Activated naive CD4-positive, alpha-beta T cell (primary cell): Measurements from ENCODE around the gene SOX9.

Experiments used
- DNase-seq, 4 experiments: peaks; one replicate each; lab custom pipeline; 2025; lab: John Stamatoyannopoulos, UW

Gene SOX9

DNA sequence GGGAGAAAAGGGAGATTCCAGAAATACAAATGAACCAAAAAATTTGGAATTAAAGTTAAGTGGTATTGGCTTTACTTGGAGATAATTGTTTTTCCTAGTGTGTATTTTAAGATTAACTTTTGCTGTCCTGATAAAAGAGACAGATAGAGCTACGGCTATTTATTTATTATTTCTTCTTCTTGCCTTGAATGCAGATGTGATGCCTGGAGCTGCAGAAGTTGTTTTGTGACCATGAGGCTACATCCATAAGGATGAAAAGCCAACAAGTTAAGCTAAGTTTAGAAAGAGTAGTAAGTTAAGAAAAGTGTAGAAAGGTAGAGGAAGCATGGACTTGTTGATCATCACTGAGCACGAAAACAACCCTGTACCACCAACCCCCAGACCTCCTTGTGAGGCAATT lies 41.7 kb downstream of the SOX9 start:
- no peak for DNase-seq

- DNase-seq, result no peak
Measured at GRCh38 chr17:72163474-72163873, 42.7 kb downstream of the SOX9 start.

DNA sequence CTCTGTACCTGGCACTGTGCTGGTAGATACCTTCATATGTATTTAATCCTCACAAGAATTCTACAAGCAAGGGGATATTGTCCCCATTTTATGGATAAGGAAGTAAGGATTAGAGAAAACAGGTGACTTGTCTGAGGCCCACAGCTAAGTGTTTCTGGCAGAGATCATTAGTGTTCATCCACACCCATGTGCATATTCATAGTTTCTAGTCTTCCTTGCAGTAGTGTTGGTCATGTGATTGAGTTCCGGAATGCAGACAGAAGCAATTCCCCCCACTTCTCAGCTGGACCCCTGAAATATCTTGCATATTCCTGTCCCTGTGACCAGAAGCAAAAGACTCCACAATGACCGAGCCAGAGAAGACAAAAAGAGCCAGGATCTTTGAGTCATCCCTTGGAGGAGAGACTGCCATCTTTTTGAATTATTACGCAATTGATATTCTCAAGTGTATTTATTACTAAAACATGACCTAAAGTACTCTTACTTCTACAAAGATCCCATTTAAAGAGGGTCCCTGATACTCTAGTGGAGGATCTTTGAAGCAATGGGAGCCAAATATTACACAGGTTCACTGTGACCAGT lies 43.4 kb downstream of the SOX9 start:
- DNase-seq, result no peak

GRCh38 chr17:72165192-72165866 lies 44.5 kb downstream of the SOX9 start:
- no peak for DNase-seq

- no peak for DNase-seq
Measured at GRCh38 chr17:72165867-72166439, 45.1 kb downstream of the SOX9 start.

DNA sequence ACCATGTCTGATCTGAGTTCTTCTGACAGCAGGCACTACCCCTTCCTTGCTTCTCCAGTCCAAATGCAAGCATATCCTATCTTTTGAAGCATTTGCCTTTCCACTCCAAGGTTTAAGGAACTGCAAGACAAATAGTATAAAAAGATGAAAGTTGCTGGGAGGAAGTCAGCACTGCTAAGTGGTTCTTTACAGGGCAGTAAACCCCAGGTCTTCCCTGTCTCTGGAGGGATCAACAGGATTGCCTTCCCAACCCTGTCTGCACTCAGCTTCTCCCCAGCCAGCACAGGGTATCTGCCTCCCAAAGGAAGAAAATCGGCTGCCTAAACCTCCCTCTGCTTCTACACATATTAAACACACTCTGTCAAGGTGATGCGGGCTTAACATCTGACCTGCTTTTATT lies 46.8 kb downstream of the SOX9 start:
- no peak for DNase-seq

- DNase-seq, result no peak
Measured at GRCh38 chr17:72169823-72170222, 49.0 kb downstream of the SOX9 start.

DNA sequence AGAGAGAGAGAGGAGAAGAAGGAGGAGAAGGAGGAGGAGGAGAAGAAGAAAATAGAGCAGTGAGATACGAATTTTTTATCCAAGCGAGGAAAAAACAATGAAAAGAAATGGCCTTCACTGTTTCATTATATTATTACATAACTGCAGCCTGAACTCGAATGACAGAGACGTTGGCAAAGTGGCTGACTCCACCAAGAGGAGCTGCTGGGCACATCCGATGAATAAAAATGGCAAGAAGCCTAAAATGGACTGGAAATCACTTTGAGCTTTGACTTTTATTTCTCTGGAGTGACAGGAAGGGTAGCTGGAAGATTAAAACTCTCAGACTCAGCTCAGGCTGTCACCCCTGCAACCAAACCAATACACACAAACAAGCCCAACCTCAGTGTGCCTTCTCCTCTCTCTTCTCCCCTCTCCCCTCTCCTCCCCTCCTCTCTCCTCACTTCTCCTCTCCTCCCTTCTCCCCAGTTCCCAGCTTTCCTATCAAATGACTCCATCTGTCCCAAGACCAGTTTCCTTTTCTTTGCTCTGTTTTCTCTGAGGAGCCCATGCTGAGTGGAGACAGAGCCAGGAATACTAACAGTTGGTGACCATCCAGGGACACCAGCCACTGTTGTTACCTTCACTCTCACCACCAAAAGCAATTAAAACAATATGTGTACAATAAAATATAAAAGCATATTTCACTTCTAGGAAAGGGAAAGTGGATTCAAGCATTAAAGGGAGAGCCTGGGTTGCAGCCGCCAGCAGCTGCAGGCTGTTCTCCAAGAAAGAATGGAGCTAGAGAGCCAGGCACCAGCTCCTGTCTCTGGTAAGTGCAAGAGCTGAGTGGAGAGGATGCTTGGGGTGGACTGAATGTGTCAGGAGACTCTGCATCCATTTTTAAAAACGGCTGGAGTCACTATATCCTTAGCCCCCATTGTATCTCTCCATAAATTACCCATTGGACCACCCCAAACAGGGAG lies 51.2 kb downstream of the SOX9 start:
- DNase-seq, result no peak

GRCh38 chr17:72173499-72174116 lies 52.8 kb downstream of the SOX9 start:
- no peak for DNase-seq

DNA sequence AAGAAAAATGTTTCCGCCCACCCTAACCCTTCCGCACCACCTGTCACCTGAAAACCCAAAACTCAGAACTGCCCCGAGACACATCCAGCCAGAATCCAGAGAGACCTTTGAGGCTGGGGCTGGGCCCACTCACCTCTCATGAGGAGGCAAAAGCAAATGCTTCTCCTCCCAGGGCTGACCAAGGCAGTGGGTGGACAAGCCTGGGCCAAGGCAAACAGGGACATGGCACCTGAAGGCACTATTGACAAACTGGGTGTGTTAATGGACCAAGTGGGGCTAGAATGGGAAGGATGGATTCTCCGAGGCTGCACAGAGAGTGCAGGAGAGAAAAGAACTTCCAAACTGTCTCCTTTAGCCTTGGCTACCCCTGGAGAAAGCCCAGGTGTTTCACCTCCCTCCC lies 54.4 kb downstream of the SOX9 start:
- no peak for DNase-seq
